ENCODE data around the gene PHF20.
A peak's percentile ranks its signal among the peaks of the same experiment; 100 is the strongest.
"Not testable (repeated sequence)": the region's sequence is repeated elsewhere in the genome, so short reads cannot be mapped to it uniquely, and the experiment has no call there.

The PHF20 gene

GRCh38 chr20:35888657-35889056 is 116.8 kb downstream of the PHF20 start:
- no peak for DNase-seq

- peak; percentile 45 for DNase-seq
Measured at GRCh38 chr20:35891375-35891774, 119.6 kb downstream of the PHF20 start.

- no peak for DNase-seq
Measured at GRCh38 chr20:35892871-35893270, 121.1 kb downstream of the PHF20 start.

GRCh38 chr20:35893942-35894341 is 122.1 kb downstream of the PHF20 start:
- DNase-seq, result no peak

DNA sequence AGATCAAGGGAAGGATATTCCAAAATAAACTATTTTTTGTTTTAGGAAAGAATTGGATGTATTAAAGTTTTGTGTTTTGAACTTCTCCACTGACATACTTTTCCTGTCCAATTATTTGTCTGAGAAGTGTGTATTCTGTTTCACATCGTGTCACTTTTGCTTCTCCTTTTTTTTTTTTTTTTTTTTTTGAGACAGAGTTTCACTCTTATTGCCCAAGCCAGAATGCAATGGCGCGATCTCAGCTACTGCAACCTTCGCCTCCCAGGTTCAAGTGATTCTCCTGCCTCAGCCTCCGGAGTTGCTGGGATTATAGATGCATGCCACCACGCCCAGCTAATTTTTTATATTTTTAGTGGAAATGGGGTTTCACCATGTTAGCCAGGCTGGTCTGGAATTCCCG is 123.7 kb downstream of the PHF20 start:
- not testable (repeated sequence) for DNase-seq

- no peak for DNase-seq
Measured at GRCh38 chr20:35899064-35899463, 127.2 kb downstream of the PHF20 start.

DNA sequence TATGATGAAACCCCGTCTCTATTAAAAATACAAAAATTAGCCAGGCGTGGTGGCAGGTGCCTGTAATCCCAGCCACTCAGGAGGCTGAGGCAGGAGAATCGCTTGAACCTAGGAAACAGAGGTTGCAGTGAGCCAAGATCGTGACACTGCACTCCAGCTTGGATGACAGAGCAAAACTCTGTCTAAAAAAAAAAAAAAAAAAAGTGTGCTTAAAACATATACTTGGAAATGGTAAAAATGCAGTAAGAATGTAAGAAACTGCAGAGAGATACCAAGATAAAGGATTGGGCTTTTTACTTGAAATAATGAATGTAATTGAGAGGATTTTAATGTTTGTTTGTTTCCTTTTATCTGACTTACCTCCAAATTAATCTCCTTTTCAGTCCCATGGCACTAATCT is 129.4 kb downstream of the PHF20 start:
- DNase-seq, result not testable (repeated sequence)

DNA sequence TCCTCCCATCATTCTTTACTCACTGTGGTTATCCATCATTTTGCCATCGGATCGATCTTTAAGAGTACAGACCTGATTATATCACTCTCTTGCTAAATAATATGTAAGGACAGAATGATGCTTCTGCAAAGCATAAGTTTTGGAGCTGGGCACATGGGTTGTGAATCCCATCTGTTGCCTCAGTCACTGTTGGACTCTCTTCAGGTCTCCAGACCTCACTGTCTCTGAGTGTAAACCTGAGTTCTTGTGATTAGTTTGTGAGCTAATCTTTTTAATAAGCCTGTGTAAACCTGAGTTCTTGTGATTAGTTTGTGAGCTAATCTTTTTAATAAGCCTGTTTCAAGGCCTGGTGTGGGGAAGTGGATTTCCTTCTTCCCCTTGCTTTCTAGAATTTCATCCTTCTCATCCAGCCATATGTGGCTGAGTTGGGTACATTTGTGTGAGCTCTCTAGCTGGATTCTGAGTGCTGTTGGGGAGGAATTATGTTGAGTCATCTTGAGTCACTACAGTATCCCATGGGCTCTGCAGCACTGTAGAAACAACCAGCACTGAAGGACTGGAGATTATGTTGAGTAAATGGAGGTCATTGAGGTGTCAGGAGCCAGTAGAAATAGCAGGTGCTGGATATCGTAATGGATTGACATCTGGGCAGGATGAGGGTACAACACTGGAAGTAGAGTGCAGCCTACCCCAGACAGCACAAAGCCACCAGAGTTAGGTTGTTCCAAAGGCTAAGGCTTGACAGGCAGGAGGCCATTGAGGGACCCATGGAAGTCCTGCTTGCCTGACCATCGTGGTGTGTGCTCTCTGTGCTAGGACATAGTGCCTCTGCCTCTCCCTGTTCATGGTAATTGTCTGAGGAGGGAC is 130.1 kb downstream of the PHF20 start:
- DNase-seq, result peak; percentile 89

DNA sequence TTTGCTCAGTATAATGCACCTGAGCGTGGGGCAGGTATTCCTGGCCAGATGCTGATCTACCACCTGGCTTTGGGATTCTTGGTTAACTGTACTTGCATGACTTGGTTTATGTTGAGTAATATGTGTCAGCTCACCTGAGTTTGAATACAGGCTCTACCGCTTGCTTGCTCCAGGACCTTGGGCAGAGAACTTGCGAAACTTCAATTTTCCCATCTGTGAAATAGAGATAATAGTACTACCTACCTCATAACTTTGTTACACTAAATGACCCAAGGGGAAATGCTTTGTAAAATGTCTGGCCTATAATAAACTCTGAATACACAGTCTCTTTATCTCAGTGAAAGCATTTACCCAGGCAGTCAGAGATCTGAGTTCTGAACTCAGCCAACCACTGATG is 130.7 kb downstream of the PHF20 start:
- no peak for DNase-seq

DNA sequence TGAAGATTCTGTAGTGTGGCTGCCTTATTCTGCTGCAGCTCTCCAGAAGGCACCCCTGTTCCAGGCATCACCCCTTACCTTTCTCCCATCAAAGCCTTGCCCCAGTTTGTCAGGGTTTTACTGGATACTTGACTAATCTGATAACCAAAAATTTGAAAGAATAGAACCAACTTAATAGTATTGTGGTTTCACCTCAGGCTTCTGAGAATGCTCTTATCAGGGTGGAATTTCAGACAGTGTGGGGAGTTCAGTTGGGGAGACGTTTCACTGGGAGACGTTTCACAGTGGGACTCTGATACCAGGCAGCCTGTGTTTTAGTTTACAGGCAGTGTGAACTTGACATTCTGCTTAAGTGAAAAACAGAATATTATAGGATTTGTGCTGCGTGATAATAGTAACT is 132.0 kb downstream of the PHF20 start:
- no peak for DNase-seq

- no peak for DNase-seq
Measured at GRCh38 chr20:35904982-35905663, 133.3 kb downstream of the PHF20 start.

- no peak for DNase-seq
Measured at GRCh38 chr20:35907017-35907701, 135.3 kb downstream of the PHF20 start.

DNA sequence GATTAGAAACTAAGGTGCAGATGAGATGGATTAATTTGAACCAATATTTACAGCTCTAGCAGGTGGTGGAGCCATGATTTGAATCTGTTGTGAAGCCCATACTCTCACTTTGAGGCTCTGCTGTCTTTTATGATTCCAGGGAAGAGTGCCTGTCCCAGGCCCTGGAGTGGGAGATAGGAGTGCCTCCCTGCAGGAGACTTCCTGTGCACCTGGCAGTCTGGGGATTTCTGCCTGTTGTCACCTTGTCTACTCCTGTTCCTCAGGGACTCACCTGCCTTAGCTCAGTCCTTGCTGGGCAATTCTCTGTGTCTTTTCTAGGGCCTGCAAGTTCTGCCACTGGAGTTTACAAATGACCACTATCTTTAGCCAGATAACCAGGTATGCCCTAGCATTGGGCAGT is 136.2 kb downstream of the PHF20 start:
- DNase-seq, result no peak

- DNase-seq, result no peak
Measured at GRCh38 chr20:35909176-35909575, 137.4 kb downstream of the PHF20 start.

DNA sequence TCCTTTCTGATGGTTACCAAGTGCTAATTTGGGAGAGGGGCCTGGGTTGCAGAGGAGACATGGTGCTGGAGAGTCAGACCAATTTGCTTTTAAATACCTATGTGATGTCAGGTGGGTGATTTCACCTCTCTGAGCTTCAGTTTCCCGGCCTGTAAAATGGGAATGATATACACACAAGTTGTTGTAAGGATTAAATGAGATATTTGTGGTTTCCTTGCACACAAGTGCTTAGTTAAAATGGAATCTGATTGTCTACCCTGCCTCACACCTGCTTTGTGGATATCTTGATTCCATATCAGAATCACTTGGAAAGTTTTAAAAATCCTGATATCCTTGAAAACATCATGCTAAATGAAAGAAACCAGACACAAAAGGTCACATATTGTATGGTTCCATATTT is 138.0 kb downstream of the PHF20 start:
- DNase-seq, result no peak

- no peak for DNase-seq
Measured at GRCh38 chr20:35910254-35910653, 138.4 kb downstream of the PHF20 start.

- no peak for DNase-seq
Measured at GRCh38 chr20:35912881-35913280, 141.1 kb downstream of the PHF20 start.

GRCh38 chr20:35917077-35917476 is 145.3 kb downstream of the PHF20 start:
- DNase-seq, result no peak

DNA sequence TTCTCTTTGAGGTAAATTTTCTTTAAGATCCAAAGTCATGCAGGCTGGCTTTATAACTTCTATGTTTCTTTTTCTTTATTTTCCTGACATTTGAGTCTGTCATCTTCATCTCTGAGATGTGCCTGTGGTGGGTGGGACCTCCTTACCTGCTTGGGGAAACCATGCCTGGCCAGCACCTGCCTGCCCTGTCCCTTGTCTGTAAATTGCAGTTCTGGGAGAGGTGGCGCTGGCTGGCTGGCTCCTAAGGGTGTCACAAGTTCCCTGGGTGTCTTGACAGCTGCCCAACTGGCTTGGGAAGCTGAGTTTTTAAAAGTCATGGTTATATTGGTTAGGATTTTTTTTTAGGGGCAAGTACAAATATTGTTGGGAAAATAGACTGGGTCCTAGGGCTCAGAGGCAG is 146.2 kb downstream of the PHF20 start:
- DNase-seq, result no peak

- DNase-seq, result no peak
Measured at GRCh38 chr20:35920523-35920922, 148.7 kb downstream of the PHF20 start.

DNA sequence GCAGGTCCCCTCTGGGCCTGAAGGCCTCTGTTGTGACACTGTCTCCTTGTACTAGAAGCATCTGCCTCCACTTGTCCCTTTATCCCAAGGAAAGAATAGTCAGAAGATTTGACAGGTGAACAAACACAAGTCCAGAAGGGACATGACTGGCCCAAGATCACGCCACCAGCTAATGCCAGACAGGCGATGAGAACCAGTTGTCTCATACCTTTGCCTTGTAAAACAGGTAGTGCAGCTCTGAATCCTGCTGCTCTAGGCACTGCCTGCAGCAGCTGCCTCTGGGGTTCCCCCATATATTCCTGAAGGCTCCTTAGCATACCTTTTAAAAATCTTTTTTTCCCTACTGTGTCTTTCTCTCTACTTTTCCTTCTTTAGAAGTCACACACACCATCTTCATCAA is 157.5 kb downstream of the PHF20 start:
- DNase-seq, result no peak

- DNase-seq, result no peak
Measured at GRCh38 chr20:35934050-35934449, 162.2 kb downstream of the PHF20 start.

- DNase-seq, result no peak
Measured at GRCh38 chr20:35939264-35939663, 167.4 kb downstream of the PHF20 start.

GRCh38 chr20:35941620-35942019 is 169.8 kb downstream of the PHF20 start:
- DNase-seq, result no peak

Data from fibroblast of skin of right biceps (primary cell).